ENCODE measurements around the gene FAM98B. TPM values are rescaled to one million over a fixed set of nuclear protein-coding genes. Genes with fewer than 3 reads are reported as not detected.
A peak's percentile ranks its signal among the peaks of the same experiment; 100 is the strongest.

The FAM98B gene
- total and polyA plus RNA-seq, 2 of the 13 experiments (the other 11 are each of a cell fraction or from before 2014, with no cell fraction given) = 3.7 to 4.7 TPM

GRCh38 chr15:38453971-38454695, at the start of gene FAM98B (continued):
- TF ChIP-seq RERE (CRISPR knock-in tag; IDR thresholded peaks at IDR 0.05; ENCODE audit: low read depth) (0 out of 2 replicates have a peak, but pooled peaks have one; percentile 16), ZNF704 (CRISPR knock-in tag; IDR thresholded peaks at IDR 0.05; ENCODE audit: borderline replicate concordance) (peak; percentile 75; the same call in 1 of the 2 replicates), ZNF354B (CRISPR knock-in tag; IDR thresholded peaks at IDR 0.05) (peak; percentile 70; the same call in 1 of the 2 replicates), ZNF33A (CRISPR knock-in tag; IDR thresholded peaks at IDR 0.05; ENCODE audit: borderline replicate concordance) (0 out of 2 replicates have a peak, but pooled peaks have one; percentile 35), ZFX (CRISPR knock-in tag; IDR thresholded peaks at IDR 0.05; ENCODE audit: low read depth) (peak; percentile 97), MLXIP (CRISPR knock-in tag; IDR thresholded peaks at IDR 0.05; ENCODE audit: borderline replicate concordance) (0 out of 2 replicates have a peak, but pooled peaks have one; percentile 18), ZNF891 (CRISPR knock-in tag; IDR thresholded peaks at IDR 0.05) (peak; percentile 63; the same call in 1 of the 2 replicates), TFAP4 (IDR thresholded peaks at IDR 0.05; ENCODE audit: borderline replicate concordance, low read depth) (peak; percentile 70; the same call in 1 of the 2 replicates), ZNF678 (CRISPR knock-in tag; IDR thresholded peaks at IDR 0.05) (no peak), ZNF256 (CRISPR knock-in tag; conservative IDR thresholded peaks at IDR 0.05) (no peak; the same call in 1 of the 2 replicates), MAX (IDR thresholded peaks at IDR 0.05) (peak; percentile 81), ZNF547 (CRISPR knock-in tag; IDR thresholded peaks at IDR 0.05) (peak; percentile 86), ZNF724P (CRISPR knock-in tag; IDR thresholded peaks at IDR 0.05; ENCODE audit: borderline replicate concordance) (peak; percentile 33; the same call in 1 of the 2 replicates), KAT8 (CRISPR knock-in tag; IDR thresholded peaks at IDR 0.05) (peak; percentile 94), CTCF (CRISPR knock-in tag; IDR thresholded peaks at IDR 0.05) (peak; percentile 25; the same call in 1 of the 2 replicates)
